ENCODE data around the gene PIGB.
A peak's percentile ranks its signal among the peaks of the same experiment; 100 is the strongest.

Gene PIGB

GRCh38 chr15:55337160-55337559 lies 18.1 kb downstream of the PIGB start:
- Histone ChIP-seq H3K27me3 (no peaks in the 10 kb centered on the region), H3K4me1 (peaks cover 0 to 8% (median 0%) of the 10 kb centered on the region in 4 donors), H3K4me3 (no peak overlapping the region), H3K36me3 (peaks cover 13 to 59% (median 31%) of the 10 kb centered on the region in 3 donors), H3K27ac (no peak overlapping the region), H3K9me3 (no peaks in the 10 kb centered on the region)
- intact Hi-C loops (cut with DNase I; ENCODE audit: low total_unique reads) = no loop called here
- no peak for TF ChIP-seq CTCF (IDR thresholded peaks at IDR 0.05)
- no peak for DNase-seq

DNA sequence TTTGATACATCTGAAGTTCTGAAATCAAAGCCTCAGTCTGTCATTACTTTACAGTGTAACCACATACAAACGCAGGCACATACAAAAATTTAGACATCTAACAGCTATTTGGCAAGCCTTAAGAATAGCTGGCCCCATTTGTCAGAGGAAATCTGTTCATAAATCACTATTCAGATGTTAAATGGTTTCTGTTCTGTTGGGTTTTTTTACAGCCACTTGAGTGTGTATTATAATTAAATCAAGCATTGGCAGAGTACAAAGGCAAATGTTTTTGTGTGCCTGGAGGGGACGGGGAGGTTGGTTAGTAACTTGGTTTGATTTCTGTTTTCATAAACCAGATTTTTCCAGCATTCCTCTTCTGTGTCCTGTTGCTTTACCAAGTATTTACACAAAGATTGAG lies 24.1 kb downstream of the PIGB start:
- no peak for TF ChIP-seq CTCF (IDR thresholded peaks at IDR 0.05)
- no peak for DNase-seq
- Histone ChIP-seq H3K4me3 (no peak overlapping the region), H3K4me1 (peaks cover 0 to 30% (median 16%) of the 10 kb centered on the region in 4 donors), H3K27me3 (no peaks in the 10 kb centered on the region), H3K9me3 (no peaks in the 10 kb centered on the region), H3K36me3 (peaks cover 0 to 19% (median 2%) of the 10 kb centered on the region in 3 donors), H3K27ac (peak overlapping the region; percentile 41 to 47)
- intact Hi-C loops (cut with DNase I; ENCODE audit: low total_unique reads) = no loop called here

DNA sequence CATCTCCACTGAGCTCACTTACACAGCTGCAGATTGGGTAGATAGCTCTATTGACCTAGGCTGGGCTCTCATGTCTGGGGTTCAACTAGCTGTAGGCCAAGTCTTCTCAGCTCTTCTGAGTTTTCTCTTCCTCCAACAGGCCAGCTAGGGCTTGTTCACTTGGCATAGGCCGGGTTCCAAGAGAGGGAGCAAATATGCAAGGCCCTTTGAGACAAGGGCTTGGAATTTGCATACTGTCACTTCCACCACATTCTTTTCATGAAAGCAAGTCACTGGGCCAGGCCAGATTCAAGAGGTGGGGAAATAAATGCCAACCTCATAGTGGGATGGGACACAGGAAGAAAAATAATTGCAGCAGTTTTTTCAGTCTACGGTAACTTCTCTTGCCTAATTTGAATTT lies 25.2 kb downstream of the PIGB start:
- H3K9me3 ChIP-seq = no peaks in the 10 kb centered on the region
- intact Hi-C loops (cut with DNase I; ENCODE audit: low total_unique reads) = no loop called here
- peaks cover 0 to 22% (median 16%) of the 10 kb centered on the region in 4 donors for H3K4me1 ChIP-seq
- H3K27ac ChIP-seq = peak overlapping the region; percentile 41 to 47
- H3K36me3 ChIP-seq = peaks cover 0 to 16% (median 10%) of the 10 kb centered on the region in 3 donors
- H3K4me3 ChIP-seq = no peak overlapping the region
- no peak for DNase-seq
- no peak for TF ChIP-seq CTCF (IDR thresholded peaks at IDR 0.05)
- H3K27me3 ChIP-seq = no peaks in the 10 kb centered on the region

DNA sequence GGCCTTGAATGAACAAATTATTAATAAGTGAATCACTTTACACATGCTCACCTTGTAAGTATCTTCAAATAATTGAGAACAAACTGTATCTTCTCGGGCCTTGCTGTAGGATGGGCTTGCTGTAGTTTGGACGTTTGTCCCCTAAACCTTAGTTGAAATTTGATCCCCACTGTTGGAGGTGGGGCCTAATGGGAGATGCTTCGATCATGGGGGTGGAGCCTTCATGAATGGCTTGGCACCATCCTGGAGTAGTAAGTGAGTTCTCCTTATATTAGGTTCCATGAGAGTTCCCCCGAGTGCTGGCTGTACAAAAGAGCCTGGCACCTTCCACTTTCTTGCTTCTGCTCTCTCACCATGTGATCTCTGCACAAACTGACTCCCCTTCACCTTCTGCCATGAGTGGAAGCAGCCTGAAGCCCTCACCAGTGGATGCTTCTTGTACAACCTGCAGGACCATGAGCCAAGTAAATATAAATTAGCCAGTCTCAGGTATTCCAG lies 29.3 kb downstream of the PIGB start:
- intact Hi-C loops (cut with DNase I; ENCODE audit: low total_unique reads) = no loop called here
- Histone ChIP-seq H3K27me3 (no peaks in the 10 kb centered on the region), H3K9me3 (no peaks in the 10 kb centered on the region), H3K27ac (no peak overlapping the region), H3K4me3 (no peak overlapping the region), H3K4me1 (peaks cover 0 to 12% (median 11%) of the 10 kb centered on the region in 4 donors), H3K36me3 (peaks cover 0 to 25% (median 18%) of the 10 kb centered on the region in 3 donors)
- TF ChIP-seq CTCF (IDR thresholded peaks at IDR 0.05) = no peak
- no peak for DNase-seq

DNA sequence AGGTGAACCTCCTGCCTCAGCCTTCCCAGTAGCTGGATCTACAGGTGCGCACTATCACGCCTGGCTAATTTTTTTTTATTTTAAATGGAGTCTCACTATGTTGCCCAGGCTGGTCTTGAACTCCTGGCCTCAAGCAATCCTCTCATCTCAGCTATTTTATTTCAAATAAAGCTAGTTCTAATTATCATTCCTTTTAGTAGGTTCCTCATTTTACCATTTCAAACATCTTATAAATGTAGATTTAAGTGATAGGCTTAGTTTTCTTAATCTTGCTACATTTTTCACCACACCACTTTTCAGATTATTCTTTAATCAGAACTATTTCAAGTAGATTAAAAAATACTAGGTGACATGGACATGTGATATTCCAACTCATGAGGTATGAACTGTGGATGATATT lies 30.3 kb downstream of the PIGB start:
- H3K4me1 ChIP-seq = peaks cover 0 to 3% (median 2%) of the 10 kb centered on the region in 4 donors
- intact Hi-C loops (cut with DNase I; ENCODE audit: low total_unique reads) = no loop called here
- H3K36me3 ChIP-seq = peaks cover 0 to 35% (median 18%) of the 10 kb centered on the region in 3 donors
- no peak overlapping the region for H3K4me3 ChIP-seq
- DNase-seq = no peak
- H3K9me3 ChIP-seq = no peaks in the 10 kb centered on the region
- no peak for TF ChIP-seq CTCF (IDR thresholded peaks at IDR 0.05)
- no peak overlapping the region for H3K27ac ChIP-seq
- H3K27me3 ChIP-seq = no peaks in the 10 kb centered on the region

- Histone ChIP-seq H3K27me3 (no peaks in the 10 kb centered on the region), H3K9me3 (no peaks in the 10 kb centered on the region), H3K4me1 (no peaks in the 10 kb centered on the region), H3K36me3 (peaks cover 19 to 49% (median 33%) of the 10 kb centered on the region in 3 donors), H3K27ac (no peak overlapping the region), H3K4me3 (no peak overlapping the region)
- no peak for TF ChIP-seq CTCF (IDR thresholded peaks at IDR 0.05)
- no peak for DNase-seq
- intact Hi-C loops (cut with DNase I; ENCODE audit: low total_unique reads) = no loop called here
Measured at GRCh38 chr15:55353025-55353424, 34.0 kb downstream of the PIGB start.

All from tibial artery (tissue), 4 donors.